ENCODE results near the gene TOR1A. TPM values are rescaled to one million over a fixed set of nuclear protein-coding genes. Genes with fewer than 3 reads are reported as not detected.

TOR1A gene
- polyA plus RNA-seq, 6 donors from 2014 or later: 47.1 to 70.0 (median 62.7) TPM

GRCh38 chr9:129826344-129826743 lies 2.4 kb upstream of the TOR1A start:
- no peak for ATAC-seq (ENCODE audit: low read depth in 2 of 2)
- Mint-ChIP-seq H3K27ac (no peak overlapping the region), H3K36me3 (peaks cover 0 to 9% of the 10 kb centered on the region in 2 donors), H3K9me3 (no peaks in the 10 kb centered on the region), H3K4me3 (peak overlapping the region in 1 of 8 donors; percentile 45), H3K4me1 (peaks cover 3 to 12% (median 10%) of the 10 kb centered on the region in 3 donors), H3K27me3 (no peaks in the 10 kb centered on the region)
- no peak for DNase-seq

- peaks cover 0 to 6% of the 10 kb centered on the region in 2 donors for H3K36me3 Mint-ChIP-seq
- H3K4me3 Mint-ChIP-seq: peak overlapping the region; percentile 88 to 94 (median 90)
- H3K9me3 Mint-ChIP-seq: no peaks in the 10 kb centered on the region
- DNase-seq (no peak), ATAC-seq (ENCODE audit: low read depth in 2 of 2) (peak in 1 of 2 donors; percentile 15)
- H3K27ac Mint-ChIP-seq: peak overlapping the region in 3 of 6 donors; percentile 44 to 91 (median 77)
- no peaks in the 10 kb centered on the region for H3K27me3 Mint-ChIP-seq
- H3K4me1 Mint-ChIP-seq: peaks cover 3 to 15% (median 10%) of the 10 kb centered on the region in 3 donors
Observed at GRCh38 chr9:129823542-129823934, 398 bp downstream of the TOR1A start.

DNA sequence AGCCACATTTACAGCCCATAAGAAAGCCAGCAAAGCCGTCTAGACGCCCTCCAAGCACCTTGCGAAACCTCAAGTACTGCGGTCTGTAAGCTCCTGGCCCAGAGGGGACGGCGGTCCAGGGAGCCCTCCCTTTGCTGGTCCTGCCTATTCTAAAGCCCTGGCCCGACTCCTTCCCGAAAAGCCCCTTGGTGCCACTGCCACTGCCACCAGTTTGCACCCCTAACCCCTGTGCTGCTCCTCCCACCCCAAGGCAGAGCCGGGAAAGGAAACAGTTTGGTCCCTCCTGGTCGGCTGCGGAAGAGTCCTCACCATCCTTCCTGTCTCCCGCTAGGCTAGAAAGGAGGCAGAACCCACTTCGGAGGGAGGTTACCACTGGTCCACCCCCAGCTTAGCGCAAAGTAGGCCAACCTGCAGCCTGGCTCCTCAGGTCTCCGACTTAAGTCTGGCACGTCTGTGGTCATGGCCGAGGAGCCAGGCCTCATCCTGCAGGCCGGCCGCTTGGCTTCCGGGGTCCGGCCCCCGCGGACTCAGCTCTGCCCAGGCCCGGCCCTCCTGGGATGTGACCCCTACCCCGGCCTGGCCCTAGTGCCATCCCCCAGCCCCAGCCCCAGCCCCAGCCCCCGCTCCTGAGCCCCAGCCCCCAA lies 916 bp downstream of the TOR1A start:
- Mint-ChIP-seq H3K36me3 (peaks cover 0 to 8% of the 10 kb centered on the region in 2 donors), H3K27me3 (no peaks in the 10 kb centered on the region), H3K4me3 (peak overlapping the region; percentile 79 to 94 (median 88)), H3K4me1 (peaks cover 3 to 16% (median 10%) of the 10 kb centered on the region in 3 donors), H3K9me3 (no peaks in the 10 kb centered on the region), H3K27ac (peak overlapping the region in 4 of 6 donors; percentile 37 to 91 (median 62))
- DNase-seq (no peak), ATAC-seq (ENCODE audit: low read depth in 2 of 2) (no peak)

- Mint-ChIP-seq H3K9me3 (no peaks in the 10 kb centered on the region), H3K27me3 (no peaks in the 10 kb centered on the region), H3K4me3 (no peak overlapping the region), H3K4me1 (peaks cover 4 to 16% (median 12%) of the 10 kb centered on the region in 3 donors), H3K27ac (no peak overlapping the region), H3K36me3 (peaks cover 15 to 29% of the 10 kb centered on the region in 2 donors)
- DNase-seq: no peak
- no peak for ATAC-seq (ENCODE audit: low read depth in 2 of 2)
Observed at GRCh38 chr9:129816501-129817435, 7.2 kb downstream of the TOR1A start.

DNA sequence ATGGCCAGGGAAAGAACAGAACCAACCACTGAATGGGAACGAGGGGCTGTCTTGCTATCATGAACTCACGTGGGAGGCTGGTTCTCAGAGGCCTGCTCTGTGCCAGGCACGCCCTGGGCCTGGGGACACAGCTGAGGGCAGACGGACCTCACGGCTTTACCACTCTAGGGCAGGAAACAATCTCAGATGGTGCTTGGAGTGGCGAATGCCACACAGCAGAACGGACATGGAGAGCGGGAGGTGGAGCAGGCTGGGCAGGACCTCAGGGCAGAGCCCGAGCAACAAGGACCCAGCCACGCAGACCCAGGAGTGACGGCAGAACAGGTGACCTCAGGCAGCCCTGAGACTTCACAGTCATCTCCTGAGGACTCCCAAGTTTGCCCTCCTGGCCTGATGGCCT lies 8.7 kb downstream of the TOR1A start:
- Mint-ChIP-seq H3K9me3 (no peaks in the 10 kb centered on the region), H3K4me1 (peaks cover 4 to 17% (median 12%) of the 10 kb centered on the region in 3 donors), H3K27ac (peak overlapping the region in 1 of 6 donors; percentile 47), H3K27me3 (no peaks in the 10 kb centered on the region), H3K36me3 (peaks cover 15 to 29% of the 10 kb centered on the region in 2 donors), H3K4me3 (peak overlapping the region in 1 of 8 donors; percentile 42)
- no peak for DNase-seq
- no peak for ATAC-seq (ENCODE audit: low read depth in 2 of 2)

- DNase-seq (no peak), ATAC-seq (ENCODE audit: low read depth in 2 of 2) (no peak)
- peak overlapping the region in 1 of 8 donors; percentile 42 for H3K4me3 Mint-ChIP-seq
- H3K27me3 Mint-ChIP-seq: no peaks in the 10 kb centered on the region
- H3K4me1 Mint-ChIP-seq: peaks cover 3 to 17% (median 12%) of the 10 kb centered on the region in 3 donors
- H3K9me3 Mint-ChIP-seq: no peaks in the 10 kb centered on the region
- peaks cover 15 to 29% of the 10 kb centered on the region in 2 donors for H3K36me3 Mint-ChIP-seq
- peak overlapping the region in 1 of 6 donors; percentile 47 for H3K27ac Mint-ChIP-seq
Observed at GRCh38 chr9:129814432-129815223, 9.3 kb downstream of the TOR1A start.

DNA sequence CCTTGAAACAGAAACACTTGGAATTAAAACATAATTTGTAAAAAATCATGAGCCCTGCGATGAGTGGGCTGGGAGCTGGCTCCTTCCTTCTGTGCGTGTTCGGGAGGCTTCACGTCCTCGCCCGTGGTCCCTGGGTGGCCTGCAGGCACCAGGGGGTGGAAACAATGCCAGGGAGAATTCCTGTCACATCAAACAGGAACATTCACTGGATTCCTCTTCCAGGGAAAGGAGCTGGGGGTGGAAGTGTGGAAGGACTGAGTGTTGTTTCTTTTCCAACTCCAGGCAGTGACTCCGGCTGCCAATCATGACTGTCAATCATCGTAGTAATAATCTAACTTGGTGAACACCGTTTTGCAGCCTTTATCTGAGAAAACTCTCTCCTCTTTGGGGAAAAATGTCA lies 10.3 kb downstream of the TOR1A start:
- peaks cover 15 to 24% of the 10 kb centered on the region in 2 donors for H3K36me3 Mint-ChIP-seq
- no peaks in the 10 kb centered on the region for H3K27me3 Mint-ChIP-seq
- no peak for ATAC-seq (ENCODE audit: low read depth in 2 of 2)
- H3K27ac Mint-ChIP-seq: peak overlapping the region in 1 of 6 donors; percentile 61
- peaks cover 6 to 17% (median 12%) of the 10 kb centered on the region in 3 donors for H3K4me1 Mint-ChIP-seq
- peak overlapping the region in 1 of 8 donors; percentile 25 for H3K4me3 Mint-ChIP-seq
- DNase-seq: no peak
- H3K9me3 Mint-ChIP-seq: no peaks in the 10 kb centered on the region

GRCh38 chr9:129812385-129812784 lies 11.6 kb downstream of the TOR1A start:
- H3K4me1 Mint-ChIP-seq: peaks cover 3 to 17% (median 12%) of the 10 kb centered on the region in 3 donors
- H3K36me3 Mint-ChIP-seq: peaks cover 15 to 21% of the 10 kb centered on the region in 2 donors
- H3K27me3 Mint-ChIP-seq: no peaks in the 10 kb centered on the region
- H3K27ac Mint-ChIP-seq: no peak overlapping the region
- H3K9me3 Mint-ChIP-seq: no peaks in the 10 kb centered on the region
- no peak overlapping the region for H3K4me3 Mint-ChIP-seq
- no peak for ATAC-seq (ENCODE audit: low read depth in 2 of 2)
- DNase-seq: no peak

- Mint-ChIP-seq H3K27ac (no peak overlapping the region), H3K4me1 (peaks cover 5 to 17% (median 12%) of the 10 kb centered on the region in 3 donors), H3K36me3 (peaks cover 19 to 21% of the 10 kb centered on the region in 2 donors), H3K9me3 (no peaks in the 10 kb centered on the region), H3K27me3 (no peaks in the 10 kb centered on the region), H3K4me3 (no peak overlapping the region)
- ATAC-seq (ENCODE audit: low read depth in 2 of 2): no peak
- DNase-seq: no peak
Observed at GRCh38 chr9:129811967-129812363, 12.0 kb downstream of the TOR1A start.

DNA sequence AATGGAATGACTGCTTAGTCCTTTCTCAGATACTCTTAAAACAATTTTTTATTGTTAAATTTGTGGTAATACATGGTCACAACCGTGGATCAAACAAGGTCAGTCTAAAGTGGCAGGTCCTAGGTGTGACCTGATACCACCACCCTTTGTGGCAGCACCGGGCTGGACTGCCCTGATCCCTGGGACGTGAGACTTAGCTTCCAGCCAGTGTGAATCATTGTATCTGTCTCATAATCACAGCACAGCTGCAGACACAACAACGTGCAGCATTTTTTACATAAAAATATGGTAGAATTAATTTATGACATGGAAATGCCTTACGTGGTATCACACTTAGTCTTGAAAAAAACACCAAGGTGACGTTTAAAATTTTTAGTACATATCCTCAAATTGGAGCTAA lies 13.1 kb downstream of the TOR1A start:
- Mint-ChIP-seq H3K27me3 (no peaks in the 10 kb centered on the region), H3K36me3 (peaks cover 11 to 19% of the 10 kb centered on the region in 2 donors), H3K4me3 (peak overlapping the region in 1 of 8 donors; percentile 5), H3K9me3 (no peaks in the 10 kb centered on the region), H3K27ac (no peak overlapping the region), H3K4me1 (peaks cover 15 to 17% (median 16%) of the 10 kb centered on the region in 3 donors)
- ATAC-seq (ENCODE audit: low read depth in 2 of 2) (no peak), DNase-seq (no peak)

DNA sequence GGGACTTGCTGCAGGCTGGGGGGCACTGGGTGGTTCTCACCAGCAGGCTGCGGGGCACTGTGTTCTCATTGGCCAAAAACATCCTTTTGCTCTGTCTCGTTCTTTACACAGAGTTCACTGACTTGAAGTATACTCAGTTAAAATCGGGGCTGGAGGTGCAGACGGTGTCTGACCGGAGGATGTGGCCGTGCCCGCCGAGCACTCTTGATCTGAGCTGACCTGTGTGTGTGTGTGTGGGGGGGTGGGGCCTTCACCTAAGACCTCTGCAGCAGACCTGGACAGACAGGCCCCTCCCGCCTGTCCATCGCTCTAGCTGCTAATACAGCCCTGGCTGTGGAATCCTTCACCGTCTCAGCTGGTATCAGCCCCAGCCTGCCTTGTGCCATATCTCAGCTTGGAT lies 13.8 kb downstream of the TOR1A start:
- DNase-seq (no peak), ATAC-seq (ENCODE audit: low read depth in 2 of 2) (no peak)
- peaks cover 13 to 19% (median 15%) of the 10 kb centered on the region in 3 donors for H3K4me1 Mint-ChIP-seq
- no peaks in the 10 kb centered on the region for H3K27me3 Mint-ChIP-seq
- no peaks in the 10 kb centered on the region for H3K9me3 Mint-ChIP-seq
- H3K27ac Mint-ChIP-seq: peak overlapping the region in 1 of 6 donors; percentile 32
- peaks cover 11 to 14% of the 10 kb centered on the region in 2 donors for H3K36me3 Mint-ChIP-seq
- H3K4me3 Mint-ChIP-seq: peak overlapping the region in 1 of 8 donors; percentile 21

DNA sequence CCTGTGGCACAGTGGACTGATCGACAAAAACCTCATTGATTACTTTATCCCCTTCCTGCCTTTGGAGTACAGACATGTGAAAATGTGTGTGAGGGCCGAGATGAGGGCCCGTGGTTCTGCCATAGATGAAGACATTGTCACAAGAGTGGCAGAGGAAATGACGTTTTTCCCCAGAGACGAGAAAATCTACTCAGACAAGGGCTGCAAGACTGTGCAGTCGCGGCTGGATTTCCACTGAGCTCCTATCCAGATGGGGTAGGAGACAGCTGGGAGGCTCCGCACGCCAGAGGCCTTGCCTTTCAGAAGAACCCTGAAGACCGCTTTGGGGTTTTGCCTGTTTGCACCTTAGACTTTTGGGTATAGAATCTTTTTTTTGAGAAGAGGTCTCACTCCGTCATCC lies 14.6 kb downstream of the TOR1A start:
- Mint-ChIP-seq H3K9me3 (no peaks in the 10 kb centered on the region), H3K27me3 (no peaks in the 10 kb centered on the region), H3K27ac (peak overlapping the region in 1 of 6 donors; percentile 54), H3K36me3 (peaks cover 7 to 11% of the 10 kb centered on the region in 2 donors), H3K4me1 (peaks cover 10 to 22% (median 16%) of the 10 kb centered on the region in 3 donors), H3K4me3 (peak overlapping the region in 1 of 8 donors; percentile 2)
- no peak for DNase-seq
- no peak for ATAC-seq (ENCODE audit: low read depth in 2 of 2)

DNA sequence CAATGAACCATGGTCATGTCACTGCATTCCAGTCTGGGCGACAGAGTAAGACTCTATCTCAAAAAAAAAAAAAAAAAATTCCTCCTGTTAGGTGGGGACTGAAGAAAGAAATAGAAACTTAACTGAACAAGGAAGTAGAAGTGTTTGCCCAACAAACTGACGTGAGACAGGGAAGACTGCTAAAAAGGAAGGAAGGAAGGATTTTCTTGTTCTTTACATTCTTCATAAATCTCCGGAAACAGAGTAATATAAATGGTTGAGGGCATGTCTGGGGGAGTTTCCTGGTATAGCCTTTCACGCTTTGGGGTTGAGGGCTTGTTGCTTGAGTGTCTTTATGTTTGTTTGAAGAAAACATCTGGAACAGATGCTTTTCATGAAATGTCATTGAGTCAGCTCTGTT lies 17.9 kb downstream of the TOR1A start:
- H3K9me3 Mint-ChIP-seq: no peaks in the 10 kb centered on the region
- no peaks in the 10 kb centered on the region for H3K27me3 Mint-ChIP-seq
- peaks cover 5 to 7% of the 10 kb centered on the region in 2 donors for H3K36me3 Mint-ChIP-seq
- peak overlapping the region in 3 of 8 donors; percentile 41 to 77 (median 76) for H3K4me3 Mint-ChIP-seq
- ATAC-seq (ENCODE audit: low read depth in 2 of 2) (no peak), DNase-seq (no peak)
- peaks cover 14 to 36% (median 15%) of the 10 kb centered on the region in 3 donors for H3K4me1 Mint-ChIP-seq
- peak overlapping the region in 5 of 6 donors; percentile 33 to 51 (median 41) for H3K27ac Mint-ChIP-seq

All from naive B cell (primary cell).